ENCODE measurements around the gene GLE1. TPM values are rescaled to one million over a fixed set of nuclear protein-coding genes. Genes with fewer than 3 reads are reported as not detected.

The GLE1 gene
- total RNA-seq, 5 donors from 2014 or later (not counting 1 experiment from before 2014, with no cell fraction given): 15.5 to 30.5 (median 29.1) TPM

DNA sequence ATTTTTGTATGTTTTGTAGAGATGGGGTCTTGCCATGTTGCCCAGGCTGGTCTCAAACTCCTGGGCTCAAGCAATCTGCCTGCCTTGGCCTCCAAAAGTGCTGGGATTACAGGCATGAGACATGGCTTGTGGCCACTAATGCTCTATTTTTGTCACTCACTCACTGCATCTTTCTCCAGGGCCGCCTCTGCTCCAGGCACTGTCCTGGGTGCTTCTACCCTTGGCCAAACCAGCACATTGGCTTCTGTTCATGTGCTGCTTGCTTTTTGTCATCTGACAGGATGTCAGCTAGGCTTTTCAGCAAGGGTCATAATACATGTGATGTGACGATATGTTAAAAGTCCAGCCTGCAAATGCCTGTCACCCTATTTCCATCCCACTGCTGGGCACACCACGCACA is 45.5 kb upstream of the GLE1 start:
- POLR2A ChIA-PET: no interaction called here
- Mint-ChIP-seq H3K36me3 (peaks cover 33% of the 10 kb centered on the region), H3K9me3 (no peaks in the 10 kb centered on the region), H3K27ac (no peak overlapping the region), H3K4me1 (peaks cover 16 to 21% (median 21%) of the 10 kb centered on the region in 3 donors), H3K27me3 (no peaks in the 10 kb centered on the region), H3K4me3 (peak overlapping the region in 1 of 3 donors; percentile 24)
- H3K27ac ChIP-seq (ENCODE audit: low read length): no peak overlapping the region
- CTCF ChIA-PET: interaction anchor here in 1 of 2 donors (0.6 kb wide), 1 partner anchor 530 kb away, joined by 3 read pairs; no protein-coding TSS in a partner anchor
- H3K36me3 ChIP-seq (ENCODE audit: control insufficient read depth in 2 of 2, extremely low read depth in 1 of 2, insufficient read depth in 1 of 2, low read length in 1 of 2): peaks cover 10 to 39% of the 10 kb centered on the region in 2 donors
- H3K4me1 ChIP-seq (ENCODE audit: control insufficient read depth in 1 of 2, extremely low read depth in 1 of 2, insufficient read depth in 2 of 2, low read length in 2 of 2): peaks cover 0 to 16% of the 10 kb centered on the region in 2 experiments
- DNase-seq: no peak
- ATAC-seq (replicated peaks in 1 of 4): no peak
- H3K4me3 ChIP-seq (ENCODE audit: control insufficient read depth in 1 of 2, extremely low read depth in 1 of 2, low read length in 1 of 2): no peak overlapping the region
- no peaks in the 10 kb centered on the region for H3K9me3 ChIP-seq
- H3K27me3 ChIP-seq (replicated peaks in 1 of 2; ENCODE audit: control insufficient read depth in 2 of 2, extremely low read depth in 1 of 2, insufficient read depth in 2 of 2, low read length in 1 of 2): no peaks in the 10 kb centered on the region
- WGBS (ENCODE audit: insufficient coverage): 100% methylated on average over 1 of the region's 3 CpGs

DNA sequence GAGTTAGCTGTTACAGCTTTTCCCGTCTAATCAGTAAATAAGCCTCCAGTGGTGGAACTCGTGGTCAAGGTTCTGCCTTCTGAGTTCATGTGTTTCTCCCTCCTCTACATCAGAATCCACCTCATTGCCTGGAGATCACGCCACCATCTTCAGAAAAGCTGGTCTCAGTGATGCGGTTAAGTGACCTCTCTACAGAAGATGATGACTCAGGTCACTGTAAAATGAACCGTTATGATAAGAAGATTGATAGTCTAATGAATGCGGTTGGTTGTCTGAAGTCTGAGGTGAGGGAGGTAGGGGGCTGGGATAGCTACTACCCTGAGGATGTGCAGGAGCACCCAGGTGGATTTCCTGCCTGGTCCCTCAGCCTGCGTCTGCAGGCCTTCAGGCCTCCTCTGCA is 35.4 kb upstream of the GLE1 start:
- Histone ChIP-seq H3K9me3 (no peaks in the 10 kb centered on the region), H3K36me3 (ENCODE audit: control insufficient read depth in 2 of 2, extremely low read depth in 1 of 2, insufficient read depth in 1 of 2, low read length in 1 of 2) (peaks cover 11 to 33% of the 10 kb centered on the region in 2 donors), H3K27me3 (replicated peaks in 1 of 2; ENCODE audit: control insufficient read depth in 2 of 2, extremely low read depth in 1 of 2, insufficient read depth in 2 of 2, low read length in 1 of 2) (no peaks in the 10 kb centered on the region), H3K4me3 (ENCODE audit: control insufficient read depth in 1 of 2, extremely low read depth in 1 of 2, low read length in 1 of 2) (no peak overlapping the region), H3K27ac (ENCODE audit: low read length) (no peak overlapping the region), H3K4me1 (ENCODE audit: control insufficient read depth in 1 of 2, extremely low read depth in 1 of 2, insufficient read depth in 2 of 2, low read length in 2 of 2) (peaks cover 0 to 4% of the 10 kb centered on the region in 2 experiments)
- H3K4me1 Mint-ChIP-seq: peaks cover 2 to 9% (median 2%) of the 10 kb centered on the region in 3 donors
- ChIA-PET CTCF (no interaction called here), POLR2A (interaction anchor here in 1 of 2 donors (0.6 kb wide), 1 partner anchor 13 kb away, joined by 3 read pairs; no protein-coding TSS in a partner anchor)
- WGBS (ENCODE audit: insufficient coverage): 94% methylated on average over 4 of the region's 7 CpGs
- H3K36me3 Mint-ChIP-seq: peaks cover 19% of the 10 kb centered on the region
- H3K27ac Mint-ChIP-seq: no peak overlapping the region
- no peak overlapping the region for H3K4me3 Mint-ChIP-seq
- DNase-seq: no peak
- ATAC-seq (replicated peaks in 1 of 4): no peak
- H3K9me3 Mint-ChIP-seq: no peaks in the 10 kb centered on the region
- H3K27me3 Mint-ChIP-seq: no peaks in the 10 kb centered on the region

DNA sequence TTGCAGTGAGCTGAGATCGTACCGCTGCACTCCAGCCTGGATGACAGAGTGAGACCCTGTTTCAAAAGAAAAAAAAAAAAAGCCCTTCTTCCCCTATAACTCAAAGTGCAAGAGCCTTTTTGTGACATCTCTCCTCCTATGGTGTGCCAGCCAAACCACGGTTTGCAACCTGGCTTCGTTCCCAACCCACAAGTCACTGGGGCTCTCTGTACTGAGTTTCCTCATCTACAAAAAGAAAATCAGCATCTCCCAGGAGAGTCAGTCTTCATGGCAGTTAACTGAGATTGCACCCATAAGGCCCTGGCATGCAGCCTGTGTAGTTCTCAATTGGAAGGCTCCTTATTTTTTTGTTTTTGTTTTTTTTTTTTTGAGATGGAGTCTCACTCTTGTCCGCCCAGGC is 34.0 kb upstream of the GLE1 start:
- Histone ChIP-seq H3K36me3 (ENCODE audit: control insufficient read depth in 2 of 2, extremely low read depth in 1 of 2, insufficient read depth in 1 of 2, low read length in 1 of 2) (peaks cover 9 to 26% of the 10 kb centered on the region in 2 donors), H3K27me3 (replicated peaks in 1 of 2; ENCODE audit: control insufficient read depth in 2 of 2, extremely low read depth in 1 of 2, insufficient read depth in 2 of 2, low read length in 1 of 2) (no peaks in the 10 kb centered on the region), H3K9me3 (no peaks in the 10 kb centered on the region), H3K27ac (ENCODE audit: low read length) (no peak overlapping the region), H3K4me1 (ENCODE audit: control insufficient read depth in 1 of 2, extremely low read depth in 1 of 2, insufficient read depth in 2 of 2, low read length in 2 of 2) (peaks cover 0 to 4% of the 10 kb centered on the region in 2 experiments), H3K4me3 (ENCODE audit: control insufficient read depth in 1 of 2, extremely low read depth in 1 of 2, low read length in 1 of 2) (no peak overlapping the region)
- ATAC-seq (replicated peaks in 1 of 4) (peak in 1 of 4 experiments; percentile 76), DNase-seq (peak in 19 of 35 experiments; percentile 7 to 49 (median 23))
- H3K4me1 Mint-ChIP-seq: peaks cover 2 to 9% (median 2%) of the 10 kb centered on the region in 3 donors
- no peaks in the 10 kb centered on the region for H3K9me3 Mint-ChIP-seq
- H3K4me3 Mint-ChIP-seq: peak overlapping the region in 1 of 3 donors; percentile 15
- POLR2A ChIA-PET: no interaction called here
- WGBS (ENCODE audit: insufficient coverage): 41% methylated on average over 3 of the region's 5 CpGs
- no peaks in the 10 kb centered on the region for H3K27me3 Mint-ChIP-seq
- H3K36me3 Mint-ChIP-seq: peaks cover 26% of the 10 kb centered on the region
- no peak overlapping the region for H3K27ac Mint-ChIP-seq
- CTCF ChIA-PET: no interaction called here

DNA sequence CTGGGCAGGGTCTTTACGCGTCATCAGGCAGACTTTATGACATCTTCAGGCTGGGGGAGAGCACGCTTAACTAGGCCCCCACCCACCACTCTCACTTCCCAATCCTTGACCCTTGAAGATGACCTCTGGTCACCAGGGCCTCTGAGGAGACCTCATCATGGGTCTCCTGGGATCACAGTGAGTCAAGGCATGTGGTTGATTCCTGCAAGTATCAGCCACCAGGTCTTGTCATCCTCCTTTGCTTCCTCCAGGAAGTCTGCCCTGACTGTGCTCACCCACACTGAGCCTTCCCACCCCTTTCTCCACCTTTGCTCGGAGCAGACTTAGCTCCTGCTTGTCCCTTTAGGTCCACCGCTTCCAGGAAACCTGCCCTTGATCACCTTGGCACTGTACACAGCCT is 31.4 kb upstream of the GLE1 start:
- POLR2A ChIA-PET: no interaction called here
- H3K4me1 Mint-ChIP-seq: peaks cover 2 to 9% (median 2%) of the 10 kb centered on the region in 3 donors

DNA sequence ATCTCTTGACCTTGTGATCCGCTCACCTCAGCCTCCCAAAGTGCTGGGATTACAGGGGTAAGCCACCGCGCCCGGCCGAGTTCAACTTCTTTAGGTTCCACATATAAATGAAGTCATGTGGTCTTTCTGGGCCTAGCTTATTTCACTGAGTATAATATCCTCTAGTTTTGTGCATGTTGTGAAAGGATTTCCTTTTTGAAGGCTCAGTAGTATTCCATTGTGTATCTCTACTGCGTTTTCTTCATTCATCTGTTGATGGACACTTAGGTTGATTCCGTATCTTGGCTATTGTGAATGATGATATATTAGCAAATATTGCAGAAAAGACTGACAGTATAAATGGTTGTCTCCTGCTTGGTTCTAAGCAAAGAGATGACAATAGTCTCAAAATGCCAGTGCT is 28.7 kb upstream of the GLE1 start:
- Histone ChIP-seq H3K27ac (ENCODE audit: low read length) (no peak overlapping the region), H3K4me3 (ENCODE audit: control insufficient read depth in 1 of 2, extremely low read depth in 1 of 2, low read length in 1 of 2) (no peak overlapping the region), H3K36me3 (ENCODE audit: control insufficient read depth in 2 of 2, extremely low read depth in 1 of 2, insufficient read depth in 1 of 2, low read length in 1 of 2) (peaks cover 17 to 26% of the 10 kb centered on the region in 2 donors), H3K4me1 (ENCODE audit: control insufficient read depth in 1 of 2, extremely low read depth in 1 of 2, insufficient read depth in 2 of 2, low read length in 2 of 2) (no peaks in the 10 kb centered on the region), H3K9me3 (no peaks in the 10 kb centered on the region), H3K27me3 (replicated peaks in 1 of 2; ENCODE audit: control insufficient read depth in 2 of 2, extremely low read depth in 1 of 2, insufficient read depth in 2 of 2, low read length in 1 of 2) (no peaks in the 10 kb centered on the region)
- Mint-ChIP-seq H3K27me3 (no peaks in the 10 kb centered on the region), H3K36me3 (peaks cover 45% of the 10 kb centered on the region), H3K4me3 (no peak overlapping the region), H3K27ac (no peak overlapping the region), H3K4me1 (peaks cover 0 to 3% (median 0%) of the 10 kb centered on the region in 3 donors), H3K9me3 (no peaks in the 10 kb centered on the region)
- WGBS (ENCODE audit: insufficient coverage): 100% methylated on average over 3 of the region's 7 CpGs
- CTCF ChIA-PET: no interaction called here
- POLR2A ChIA-PET: no interaction called here
- ATAC-seq (replicated peaks in 1 of 4) (no peak), DNase-seq (no peak)

More for the DNA sequence above, 31.4 kb upstream of the GLE1 start:
- Histone ChIP-seq H3K4me3 (ENCODE audit: control insufficient read depth in 1 of 2, extremely low read depth in 1 of 2, low read length in 1 of 2) (no peak overlapping the region), H3K27me3 (replicated peaks in 1 of 2; ENCODE audit: control insufficient read depth in 2 of 2, extremely low read depth in 1 of 2, insufficient read depth in 2 of 2, low read length in 1 of 2) (no peaks in the 10 kb centered on the region), H3K9me3 (no peaks in the 10 kb centered on the region), H3K27ac (ENCODE audit: low read length) (no peak overlapping the region), H3K36me3 (ENCODE audit: control insufficient read depth in 2 of 2, extremely low read depth in 1 of 2, insufficient read depth in 1 of 2, low read length in 1 of 2) (peaks cover 9 to 26% of the 10 kb centered on the region in 2 donors), H3K4me1 (ENCODE audit: control insufficient read depth in 1 of 2, extremely low read depth in 1 of 2, insufficient read depth in 2 of 2, low read length in 2 of 2) (peaks cover 0 to 4% of the 10 kb centered on the region in 2 experiments)
- H3K9me3 Mint-ChIP-seq: no peaks in the 10 kb centered on the region
- H3K4me3 Mint-ChIP-seq: no peak overlapping the region
- CTCF ChIA-PET: no interaction called here
- 86% methylated on average over 3 of the region's 5 CpGs for WGBS (ENCODE audit: insufficient coverage)
- DNase-seq: no peak
- no peak for ATAC-seq (replicated peaks in 1 of 4)
- peaks cover 33% of the 10 kb centered on the region for H3K36me3 Mint-ChIP-seq
- H3K27me3 Mint-ChIP-seq: no peaks in the 10 kb centered on the region
- H3K27ac Mint-ChIP-seq: no peak overlapping the region

DNA sequence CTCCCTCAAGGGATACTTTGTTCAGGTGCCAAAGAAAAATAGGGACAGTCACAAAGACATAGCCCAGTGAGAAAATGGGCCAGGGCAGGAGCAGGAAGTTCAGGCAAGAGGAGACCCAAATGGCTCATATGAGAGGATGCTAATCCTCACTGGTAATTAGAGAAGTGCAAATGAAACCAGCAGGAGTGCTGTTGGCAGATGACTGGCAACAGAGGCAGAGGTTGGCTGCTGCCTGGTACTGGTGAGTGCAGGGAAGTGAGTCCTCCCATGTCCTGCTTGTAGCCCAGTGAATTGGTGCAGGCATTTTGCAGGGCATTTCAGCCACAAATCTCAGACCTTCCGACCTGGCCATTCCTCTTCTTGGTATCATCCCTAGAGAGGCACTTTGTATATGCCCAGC is 25.3 kb upstream of the GLE1 start:
- Mint-ChIP-seq H3K36me3 (peaks cover 48% of the 10 kb centered on the region), H3K4me1 (no peaks in the 10 kb centered on the region), H3K9me3 (no peaks in the 10 kb centered on the region), H3K27ac (no peak overlapping the region), H3K4me3 (no peak overlapping the region), H3K27me3 (no peaks in the 10 kb centered on the region)
- ATAC-seq (replicated peaks in 1 of 4): no peak
- H3K4me3 ChIP-seq (ENCODE audit: control insufficient read depth in 1 of 2, extremely low read depth in 1 of 2, low read length in 1 of 2): no peak overlapping the region
- H3K4me1 ChIP-seq (ENCODE audit: control insufficient read depth in 1 of 2, extremely low read depth in 1 of 2, insufficient read depth in 2 of 2, low read length in 2 of 2): no peaks in the 10 kb centered on the region
- no peak overlapping the region for H3K27ac ChIP-seq (ENCODE audit: low read length)
- POLR2A ChIA-PET: no interaction called here
- no peak for DNase-seq
- CTCF ChIA-PET: no interaction called here
- H3K27me3 ChIP-seq (replicated peaks in 1 of 2; ENCODE audit: control insufficient read depth in 2 of 2, extremely low read depth in 1 of 2, insufficient read depth in 2 of 2, low read length in 1 of 2): no peaks in the 10 kb centered on the region
- H3K9me3 ChIP-seq: no peaks in the 10 kb centered on the region
- WGBS (ENCODE audit: insufficient coverage): 60% methylated on average over 1 of the region's 1 CpG
- H3K36me3 ChIP-seq (ENCODE audit: control insufficient read depth in 2 of 2, extremely low read depth in 1 of 2, insufficient read depth in 1 of 2, low read length in 1 of 2): peaks cover 15 to 34% of the 10 kb centered on the region in 2 donors

DNA sequence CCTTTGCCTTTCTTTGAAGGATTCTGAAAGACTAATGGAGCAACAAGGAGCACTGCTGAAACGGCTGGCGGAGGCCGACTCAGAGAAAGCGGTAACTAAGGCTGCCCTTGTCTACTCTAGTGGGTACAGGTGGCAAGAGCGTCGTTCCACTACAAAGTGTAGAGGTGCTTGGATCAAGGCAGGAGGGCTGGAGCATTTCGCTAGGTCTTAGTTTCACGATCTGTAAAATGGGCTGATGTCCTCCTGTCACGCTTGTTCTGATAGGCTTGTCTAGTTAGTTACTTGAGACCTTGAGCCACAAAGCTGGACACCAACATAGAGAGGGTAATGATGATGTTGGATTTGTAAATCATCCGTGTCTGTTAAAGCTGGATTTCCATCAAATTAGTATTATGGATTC is 23.0 kb upstream of the GLE1 start:
- Mint-ChIP-seq H3K36me3 (peaks cover 56% of the 10 kb centered on the region), H3K4me3 (no peak overlapping the region), H3K4me1 (no peaks in the 10 kb centered on the region), H3K27me3 (no peaks in the 10 kb centered on the region), H3K9me3 (no peaks in the 10 kb centered on the region), H3K27ac (no peak overlapping the region)
- POLR2A ChIA-PET: no interaction called here
- WGBS (ENCODE audit: insufficient coverage): 100% methylated on average over 9 of the region's 10 CpGs
- DNase-seq (no peak), ATAC-seq (replicated peaks in 1 of 4) (no peak)
- Histone ChIP-seq H3K27me3 (replicated peaks in 1 of 2; ENCODE audit: control insufficient read depth in 2 of 2, extremely low read depth in 1 of 2, insufficient read depth in 2 of 2, low read length in 1 of 2) (no peaks in the 10 kb centered on the region), H3K36me3 (ENCODE audit: control insufficient read depth in 2 of 2, extremely low read depth in 1 of 2, insufficient read depth in 1 of 2, low read length in 1 of 2) (peaks cover 33 to 56% of the 10 kb centered on the region in 2 donors), H3K9me3 (no peaks in the 10 kb centered on the region), H3K4me1 (ENCODE audit: control insufficient read depth in 1 of 2, extremely low read depth in 1 of 2, insufficient read depth in 2 of 2, low read length in 2 of 2) (no peaks in the 10 kb centered on the region), H3K27ac (ENCODE audit: low read length) (no peak overlapping the region), H3K4me3 (ENCODE audit: control insufficient read depth in 1 of 2, extremely low read depth in 1 of 2, low read length in 1 of 2) (no peak overlapping the region)
- CTCF ChIA-PET: no interaction called here
